Measurements from ENCODE around the gene FXYD2.

FXYD2 gene

DNA sequence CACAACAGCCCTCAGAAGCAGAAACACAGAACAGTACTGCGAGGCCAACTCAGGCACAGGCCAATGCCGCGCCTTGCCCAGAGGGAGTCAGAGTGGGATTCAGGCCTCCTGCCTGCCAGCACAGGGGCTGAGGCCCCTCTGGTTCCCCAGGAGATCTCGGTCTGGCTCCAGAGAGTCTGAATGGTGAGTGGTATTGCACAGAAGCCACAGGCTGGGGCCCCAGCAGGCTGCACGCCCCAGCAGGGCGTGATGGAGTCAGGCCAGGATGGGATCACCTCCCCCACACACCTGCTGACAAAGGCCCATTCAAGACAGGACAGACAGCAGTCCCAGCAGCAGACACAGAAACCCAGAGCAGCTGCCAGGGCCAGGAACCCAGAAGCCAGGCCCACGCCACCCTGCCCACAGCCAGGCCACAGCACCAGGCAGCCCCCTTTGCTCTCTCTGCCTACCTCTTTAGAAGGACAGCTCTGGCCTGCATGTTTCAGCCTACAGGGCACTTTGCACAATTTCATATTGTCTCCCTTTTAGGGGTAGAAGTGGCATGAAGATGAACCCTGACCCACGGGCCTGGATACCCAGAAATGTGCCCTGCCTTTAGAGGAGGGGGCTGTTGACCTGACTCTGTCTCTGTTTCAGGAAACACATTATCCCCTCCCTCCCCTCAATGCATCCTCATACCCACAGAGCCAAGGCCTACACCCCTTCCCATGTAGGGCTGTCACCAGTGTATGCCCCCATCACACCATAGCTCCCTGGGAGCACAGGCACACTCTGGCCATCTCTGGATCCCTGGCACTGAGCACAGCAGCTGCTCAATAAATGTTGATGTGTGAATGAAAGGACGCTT, 45.8 kb upstream of the FXYD2 start:
- H2AFZ ChIP-seq (ENCODE audit: low read length), result no peak overlapping the region
- no peak overlapping the region for H3K4me2 ChIP-seq (ENCODE audit: low read length)
- H3K4me1 ChIP-seq (ENCODE audit: insufficient read depth, low read length, severe bottlenecking), result no peaks in the 10 kb centered on the region
- H3F3A ChIP-seq (ENCODE audit: insufficient read depth, low read length), result no peaks in the 10 kb centered on the region
- H3K9ac ChIP-seq (ENCODE audit: low read length), result no peak overlapping the region
- no peak overlapping the region for H3K4me3 ChIP-seq (ENCODE audit: low read depth, low read length, poor library complexity, severe bottlenecking)
- no peaks in the 10 kb centered on the region for H3K79me2 ChIP-seq (ENCODE audit: insufficient read depth, low read length)
- H4K20me1 ChIP-seq (ENCODE audit: insufficient read depth, low read length), result no peaks in the 10 kb centered on the region
- no peak overlapping the region for H3K27ac ChIP-seq (ENCODE audit: low read depth, low read length, poor library complexity, severe bottlenecking)
- 0 out of 2 replicates have a peak, but pooled peaks cover 6% of the 10 kb centered on the region for H3K27me3 ChIP-seq (ENCODE audit: insufficient read depth, low read length)
- H3K9me2 ChIP-seq (ENCODE audit: low read depth, low read length), result no peaks in the 10 kb centered on the region
- H3K9me3 ChIP-seq (ENCODE audit: low read length), result no peaks in the 10 kb centered on the region
- H3K36me3 ChIP-seq (ENCODE audit: insufficient read depth, low read length), result no peaks in the 10 kb centered on the region
- TF ChIP-seq, protein P1, sequence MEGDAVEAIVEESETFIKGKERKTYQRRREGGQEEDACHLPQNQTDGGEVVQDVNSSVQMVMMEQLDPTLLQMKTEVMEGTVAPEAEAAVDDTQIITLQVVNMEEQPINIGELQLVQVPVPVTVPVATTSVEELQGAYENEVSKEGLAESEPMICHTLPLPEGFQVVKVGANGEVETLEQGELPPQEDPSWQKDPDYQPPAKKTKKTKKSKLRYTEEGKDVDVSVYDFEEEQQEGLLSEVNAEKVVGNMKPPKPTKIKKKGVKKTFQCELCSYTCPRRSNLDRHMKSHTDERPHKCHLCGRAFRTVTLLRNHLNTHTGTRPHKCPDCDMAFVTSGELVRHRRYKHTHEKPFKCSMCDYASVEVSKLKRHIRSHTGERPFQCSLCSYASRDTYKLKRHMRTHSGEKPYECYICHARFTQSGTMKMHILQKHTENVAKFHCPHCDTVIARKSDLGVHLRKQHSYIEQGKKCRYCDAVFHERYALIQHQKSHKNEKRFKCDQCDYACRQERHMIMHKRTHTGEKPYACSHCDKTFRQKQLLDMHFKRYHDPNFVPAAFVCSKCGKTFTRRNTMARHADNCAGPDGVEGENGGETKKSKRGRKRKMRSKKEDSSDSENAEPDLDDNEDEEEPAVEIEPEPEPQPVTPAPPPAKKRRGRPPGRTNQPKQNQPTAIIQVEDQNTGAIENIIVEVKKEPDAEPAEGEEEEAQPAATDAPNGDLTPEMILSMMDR (IDR thresholded peaks at IDR 0.05; ENCODE audit: low read length), result no peak
- no peak for TF ChIP-seq EZH2 (IDR thresholded peaks at IDR 0.05; ENCODE audit: borderline replicate concordance, low read length)

DNA sequence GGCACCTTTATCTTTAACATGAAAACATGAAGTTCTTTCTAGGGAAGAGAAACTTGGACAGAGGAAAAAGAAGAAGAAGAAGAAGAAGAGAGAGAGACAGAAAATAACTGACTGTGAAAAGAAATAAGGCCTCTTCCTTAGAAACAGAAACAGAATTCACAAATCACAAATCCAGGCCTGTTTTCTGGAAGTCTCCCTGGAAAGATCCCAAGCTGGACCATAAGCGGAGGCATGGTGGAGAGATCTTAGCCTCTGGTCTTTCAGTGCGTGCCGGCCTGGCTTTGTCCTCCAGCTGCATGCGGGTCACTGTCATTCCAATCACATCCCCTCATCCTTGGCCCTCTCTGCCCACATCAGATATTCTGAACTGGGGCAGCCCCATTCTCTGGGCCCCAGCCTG, 45.1 kb upstream of the FXYD2 start:
- no peak for TF ChIP-seq EZH2 (IDR thresholded peaks at IDR 0.05; ENCODE audit: borderline replicate concordance, low read length)
- TF ChIP-seq, protein P1 (IDR thresholded peaks at IDR 0.05; ENCODE audit: low read length), result no peak
- H3K79me2 ChIP-seq (ENCODE audit: insufficient read depth, low read length), result no peaks in the 10 kb centered on the region
- no peak overlapping the region for H3K4me3 ChIP-seq (ENCODE audit: low read depth, low read length, poor library complexity, severe bottlenecking)
- no peak overlapping the region for H3K27ac ChIP-seq (ENCODE audit: low read depth, low read length, poor library complexity, severe bottlenecking)
- H3F3A ChIP-seq (ENCODE audit: insufficient read depth, low read length), result no peaks in the 10 kb centered on the region
- H2AFZ ChIP-seq (ENCODE audit: low read length), result no peak overlapping the region
- no peaks in the 10 kb centered on the region for H3K36me3 ChIP-seq (ENCODE audit: insufficient read depth, low read length)
- no peaks in the 10 kb centered on the region for H4K20me1 ChIP-seq (ENCODE audit: insufficient read depth, low read length)
- H3K9me2 ChIP-seq (ENCODE audit: low read depth, low read length), result no peaks in the 10 kb centered on the region
- H3K27me3 ChIP-seq (ENCODE audit: insufficient read depth, low read length), result 0 out of 2 replicates have a peak, but pooled peaks cover 6% of the 10 kb centered on the region
- H3K4me1 ChIP-seq (ENCODE audit: insufficient read depth, low read length, severe bottlenecking), result no peaks in the 10 kb centered on the region
- H3K9ac ChIP-seq (ENCODE audit: low read length), result no peak overlapping the region
- H3K9me3 ChIP-seq (ENCODE audit: low read length), result no peaks in the 10 kb centered on the region
- no peak overlapping the region for H3K4me2 ChIP-seq (ENCODE audit: low read length)

DNA sequence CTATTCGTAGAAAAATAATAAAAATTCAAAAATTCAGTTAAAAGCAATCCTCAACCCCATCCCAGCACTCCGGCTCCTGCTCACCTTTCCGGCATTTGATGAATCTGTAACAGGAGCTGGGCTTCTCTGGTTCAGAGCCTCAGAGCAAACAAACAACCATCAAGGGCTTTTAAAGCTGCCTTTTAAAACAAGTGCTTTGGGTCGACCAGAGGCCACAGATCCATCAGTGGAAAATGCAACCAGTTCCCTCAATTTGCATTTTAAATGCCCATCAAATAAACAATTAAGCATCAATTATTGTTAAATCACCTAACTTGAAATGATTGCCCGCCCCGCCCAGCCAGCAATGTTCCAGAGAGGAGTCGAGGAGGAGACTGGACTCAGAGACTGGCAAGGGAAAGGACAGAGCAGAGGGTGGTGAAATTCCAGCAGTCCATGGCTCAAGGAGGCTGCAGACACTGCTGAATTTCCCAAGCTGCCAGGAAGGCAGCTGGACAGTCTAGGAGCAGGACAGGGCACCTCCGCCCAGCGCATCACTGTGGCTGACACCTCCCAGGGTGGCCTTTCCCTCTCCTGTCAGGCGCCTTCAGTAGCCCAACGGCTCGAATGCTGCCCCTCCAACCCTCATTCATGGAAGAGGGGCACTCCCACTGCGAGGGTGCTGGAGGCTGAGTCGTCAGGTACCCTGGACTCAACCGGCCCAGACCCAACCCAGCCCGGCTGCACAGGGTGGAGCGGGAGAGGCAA, 44.4 kb upstream of the FXYD2 start:
- Histone ChIP-seq H3K27ac (ENCODE audit: low read depth, low read length, poor library complexity, severe bottlenecking) (no peak overlapping the region), H3K4me1 (ENCODE audit: insufficient read depth, low read length, severe bottlenecking) (no peaks in the 10 kb centered on the region), H2AFZ (ENCODE audit: low read length) (no peak overlapping the region), H3K4me2 (ENCODE audit: low read length) (no peak overlapping the region), H3K4me3 (ENCODE audit: low read depth, low read length, poor library complexity, severe bottlenecking) (no peak overlapping the region), H3K9me2 (ENCODE audit: low read depth, low read length) (no peaks in the 10 kb centered on the region), H3K9me3 (ENCODE audit: low read length) (no peaks in the 10 kb centered on the region), H3F3A (ENCODE audit: insufficient read depth, low read length) (no peaks in the 10 kb centered on the region), H3K79me2 (ENCODE audit: insufficient read depth, low read length) (no peaks in the 10 kb centered on the region), H3K36me3 (ENCODE audit: insufficient read depth, low read length) (no peaks in the 10 kb centered on the region), H3K27me3 (ENCODE audit: insufficient read depth, low read length) (0 out of 2 replicates have a peak, but pooled peaks cover 6% of the 10 kb centered on the region), H4K20me1 (ENCODE audit: insufficient read depth, low read length) (no peaks in the 10 kb centered on the region), H3K9ac (ENCODE audit: low read length) (no peak overlapping the region)
- no peak for TF ChIP-seq EZH2 (IDR thresholded peaks at IDR 0.05; ENCODE audit: borderline replicate concordance, low read length)
- TF ChIP-seq, protein P1 (IDR thresholded peaks at IDR 0.05; ENCODE audit: low read length), result no peak
